DND-41 (cell line): ENCODE data around the gene TMEM119.

Source experiments
- CTCF ChIP-seq: IDR thresholded peaks from 2 replicates; pipeline ENCODE4 v1.5.1; 2012; ENCODE audit warnings: borderline replicate concordance, low read length, moderate library complexity, mild to moderate bottlenecking; ENCODE audit not compliant: poor library complexity, severe bottlenecking; ENCODE audit errors: extremely low read depth
- EZH2 ChIP-seq: IDR thresholded peaks from 3 replicates; pipeline ENCODE4 v1.6.1; 2012; ENCODE audit warnings: borderline replicate concordance, low read depth, mild to moderate bottlenecking, moderate library complexity, low read length, inconsistent platforms; ENCODE audit not compliant: severe bottlenecking

GRCh38 chr12:108553799-108554198 is 44.1 kb downstream of the TMEM119 start:
- no peak for TF ChIP-seq CTCF
- no peak for TF ChIP-seq EZH2
